ENCODE data around the gene CAMK1G.

- TF ChIP-seq REST (IDR thresholded peaks at IDR 0.05; ENCODE audit: unreplicated experiment) (no peak), CTCF (conservative IDR thresholded peaks at IDR 0.05; ENCODE audit: low read depth in 2 of 2) (no peak)
Measured at GRCh38 chr1:209570743-209571142, 12.8 kb upstream of the CAMK1G start.
